C4-2B (cell line): ENCODE data around the gene TRMT2A.

Source experiments
- CTCF ChIP-seq: fragments of 450-650 bp; conservative IDR thresholded peaks from 2 replicates; pipeline ENCODE4 v1.5.1; 2017; ENCODE audit warnings: mild to moderate bottlenecking
- ZFX ChIP-seq: fragments of 450-650 bp; IDR thresholded peaks from 2 replicates; pipeline ENCODE4 v1.6.1; 2017

DNA sequence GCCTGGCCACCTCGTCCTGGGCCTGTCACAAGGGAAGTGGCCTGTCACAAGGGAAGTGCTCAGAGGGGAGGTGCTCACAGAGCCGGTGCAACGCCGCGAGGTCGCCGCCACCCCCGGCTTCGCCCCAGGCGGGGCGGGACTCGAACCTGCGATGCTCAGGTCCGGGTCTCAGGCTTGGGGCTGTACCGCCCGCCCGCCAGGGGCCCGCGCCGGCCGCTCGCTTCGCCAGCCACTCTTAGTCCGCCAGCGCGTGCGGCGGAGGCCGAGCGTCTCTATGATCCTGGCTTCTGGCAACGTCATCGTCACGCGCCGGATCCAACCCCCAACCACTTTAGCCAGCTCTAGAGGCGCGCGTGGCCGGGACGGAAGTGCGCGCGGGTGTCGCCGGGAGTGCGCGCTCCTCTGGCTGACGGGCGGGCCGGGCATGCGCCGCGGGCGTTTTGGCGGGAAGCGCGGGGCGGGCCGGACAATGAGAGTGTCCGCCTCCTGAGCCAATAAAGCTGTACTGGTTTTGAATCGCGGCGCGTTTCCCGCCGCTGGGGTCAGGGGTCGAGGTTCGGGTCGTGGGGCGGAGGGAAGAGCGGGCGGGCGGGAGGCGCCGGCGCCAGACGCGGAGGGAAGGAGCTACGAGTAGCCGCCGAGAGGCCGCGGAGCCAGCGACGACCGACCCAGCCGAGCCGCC is at the start of gene TRMT2A:
- TF ChIP-seq CTCF: no peak; the same call in 1 of the 2 replicates
- TF ChIP-seq ZFX: no peak
